ENCODE data around the gene PEX6.

PEX6 gene

GRCh38 chr6:42970871-42971612 is 7.9 kb downstream of the PEX6 start:
- H3K9ac ChIP-seq (ENCODE audit: low read depth, low read length) = no peak overlapping the region
- peaks cover 3% of the 10 kb centered on the region for H3K36me3 ChIP-seq (ENCODE audit: control insufficient read depth, insufficient read depth, low read length)
- H3K4me1 ChIP-seq (ENCODE audit: control insufficient read depth, insufficient read depth, low read length) = peaks cover 3% of the 10 kb centered on the region
- no peaks in the 10 kb centered on the region for H3K27me3 ChIP-seq (ENCODE audit: control insufficient read depth, insufficient read depth, low read length)
- H3K9me3 ChIP-seq (ENCODE audit: control insufficient read depth, insufficient read depth, low read length) = no peaks in the 10 kb centered on the region
- no peak overlapping the region for H3K4me3 ChIP-seq (ENCODE audit: low read depth, low read length)

DNA sequence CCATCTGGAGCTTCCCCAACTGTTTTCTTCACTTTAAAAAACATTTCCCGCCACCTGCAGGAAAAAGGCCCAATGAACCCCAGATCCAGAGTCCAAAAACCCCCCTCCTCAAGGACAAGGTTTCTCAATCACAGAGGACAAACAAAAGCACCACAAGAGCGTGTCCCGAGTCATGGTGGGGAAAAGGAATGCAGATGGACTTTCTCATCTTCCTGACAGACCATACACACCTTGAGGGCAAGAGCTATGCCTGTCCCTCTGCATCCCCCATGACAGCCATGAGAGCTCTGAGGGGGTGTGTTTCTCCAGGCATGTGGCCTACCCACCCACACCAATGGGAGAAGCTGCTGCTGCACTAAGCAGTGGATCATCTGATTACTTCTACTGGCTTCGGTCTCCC is 9.0 kb downstream of the PEX6 start:
- Histone ChIP-seq H3K9me3 (ENCODE audit: control insufficient read depth, insufficient read depth, low read length) (no peaks in the 10 kb centered on the region), H3K4me3 (ENCODE audit: low read depth, low read length) (no peak overlapping the region), H3K27me3 (ENCODE audit: control insufficient read depth, insufficient read depth, low read length) (no peaks in the 10 kb centered on the region), H3K9ac (ENCODE audit: low read depth, low read length) (no peak overlapping the region), H3K36me3 (ENCODE audit: control insufficient read depth, insufficient read depth, low read length) (peaks cover 3% of the 10 kb centered on the region), H3K4me1 (ENCODE audit: control insufficient read depth, insufficient read depth, low read length) (peaks cover 3% of the 10 kb centered on the region)

- Histone ChIP-seq H3K9me3 (ENCODE audit: control insufficient read depth, insufficient read depth, low read length) (no peaks in the 10 kb centered on the region), H3K9ac (ENCODE audit: low read depth, low read length) (no peak overlapping the region), H3K4me1 (ENCODE audit: control insufficient read depth, insufficient read depth, low read length) (peaks cover 3% of the 10 kb centered on the region), H3K27me3 (ENCODE audit: control insufficient read depth, insufficient read depth, low read length) (no peaks in the 10 kb centered on the region), H3K36me3 (ENCODE audit: control insufficient read depth, insufficient read depth, low read length) (peaks cover 6% of the 10 kb centered on the region), H3K4me3 (ENCODE audit: low read depth, low read length) (no peak overlapping the region)
Measured at GRCh38 chr6:42969431-42969830, 9.6 kb downstream of the PEX6 start.

- no peak overlapping the region for H3K9ac ChIP-seq (ENCODE audit: low read depth, low read length)
- no peak overlapping the region for H3K4me3 ChIP-seq (ENCODE audit: low read depth, low read length)
- H3K36me3 ChIP-seq (ENCODE audit: control insufficient read depth, insufficient read depth, low read length) = peaks cover 6% of the 10 kb centered on the region
- H3K9me3 ChIP-seq (ENCODE audit: control insufficient read depth, insufficient read depth, low read length) = no peaks in the 10 kb centered on the region
- H3K4me1 ChIP-seq (ENCODE audit: control insufficient read depth, insufficient read depth, low read length) = peaks cover 3% of the 10 kb centered on the region
- no peaks in the 10 kb centered on the region for H3K27me3 ChIP-seq (ENCODE audit: control insufficient read depth, insufficient read depth, low read length)
Measured at GRCh38 chr6:42968783-42969182, 10.2 kb downstream of the PEX6 start.

- H3K9me3 ChIP-seq (ENCODE audit: control insufficient read depth, insufficient read depth, low read length) = no peaks in the 10 kb centered on the region
- no peak overlapping the region for H3K4me3 ChIP-seq (ENCODE audit: low read depth, low read length)
- H3K4me1 ChIP-seq (ENCODE audit: control insufficient read depth, insufficient read depth, low read length) = peaks cover 3% of the 10 kb centered on the region
- no peaks in the 10 kb centered on the region for H3K27me3 ChIP-seq (ENCODE audit: control insufficient read depth, insufficient read depth, low read length)
- no peak overlapping the region for H3K9ac ChIP-seq (ENCODE audit: low read depth, low read length)
- H3K36me3 ChIP-seq (ENCODE audit: control insufficient read depth, insufficient read depth, low read length) = peaks cover 6% of the 10 kb centered on the region
Measured at GRCh38 chr6:42968126-42968701, 10.8 kb downstream of the PEX6 start.

DNA sequence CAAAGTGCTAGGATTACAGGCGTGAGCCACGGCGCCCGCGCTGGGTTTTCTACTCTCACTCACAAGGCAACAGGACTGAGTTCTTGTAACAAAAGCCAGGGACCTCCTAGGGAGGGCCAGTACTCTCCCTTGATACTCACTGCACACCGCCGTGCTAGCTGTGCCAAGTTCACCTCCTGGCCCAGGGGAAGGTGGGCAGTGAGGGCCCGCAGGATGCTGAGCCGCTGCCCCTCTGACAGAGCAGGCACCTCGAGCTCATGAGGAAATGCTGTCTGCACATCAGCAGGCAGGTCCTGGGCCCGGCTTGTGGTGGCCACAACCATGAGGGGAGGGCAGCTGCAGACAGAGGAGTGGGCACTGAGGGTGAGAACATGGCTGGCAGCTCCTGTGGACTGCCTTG is 11.8 kb downstream of the PEX6 start:
- peaks cover 3% of the 10 kb centered on the region for H3K4me1 ChIP-seq (ENCODE audit: control insufficient read depth, insufficient read depth, low read length)

GRCh38 chr6:42966571-42966970 is 12.4 kb downstream of the PEX6 start:
- Histone ChIP-seq H3K4me3 (ENCODE audit: low read depth, low read length) (no peak overlapping the region), H3K9me3 (ENCODE audit: control insufficient read depth, insufficient read depth, low read length) (no peaks in the 10 kb centered on the region), H3K36me3 (ENCODE audit: control insufficient read depth, insufficient read depth, low read length) (peaks cover 6% of the 10 kb centered on the region), H3K4me1 (ENCODE audit: control insufficient read depth, insufficient read depth, low read length) (peaks cover 3% of the 10 kb centered on the region), H3K27me3 (ENCODE audit: control insufficient read depth, insufficient read depth, low read length) (peaks cover 4% of the 10 kb centered on the region), H3K9ac (ENCODE audit: low read depth, low read length) (no peak overlapping the region)

More for the DNA sequence above, 11.8 kb downstream of the PEX6 start:
- H3K9ac ChIP-seq (ENCODE audit: low read depth, low read length) = no peak overlapping the region
- no peak overlapping the region for H3K4me3 ChIP-seq (ENCODE audit: low read depth, low read length)
- peaks cover 6% of the 10 kb centered on the region for H3K36me3 ChIP-seq (ENCODE audit: control insufficient read depth, insufficient read depth, low read length)
- no peaks in the 10 kb centered on the region for H3K27me3 ChIP-seq (ENCODE audit: control insufficient read depth, insufficient read depth, low read length)
- H3K9me3 ChIP-seq (ENCODE audit: control insufficient read depth, insufficient read depth, low read length) = no peaks in the 10 kb centered on the region

DNA sequence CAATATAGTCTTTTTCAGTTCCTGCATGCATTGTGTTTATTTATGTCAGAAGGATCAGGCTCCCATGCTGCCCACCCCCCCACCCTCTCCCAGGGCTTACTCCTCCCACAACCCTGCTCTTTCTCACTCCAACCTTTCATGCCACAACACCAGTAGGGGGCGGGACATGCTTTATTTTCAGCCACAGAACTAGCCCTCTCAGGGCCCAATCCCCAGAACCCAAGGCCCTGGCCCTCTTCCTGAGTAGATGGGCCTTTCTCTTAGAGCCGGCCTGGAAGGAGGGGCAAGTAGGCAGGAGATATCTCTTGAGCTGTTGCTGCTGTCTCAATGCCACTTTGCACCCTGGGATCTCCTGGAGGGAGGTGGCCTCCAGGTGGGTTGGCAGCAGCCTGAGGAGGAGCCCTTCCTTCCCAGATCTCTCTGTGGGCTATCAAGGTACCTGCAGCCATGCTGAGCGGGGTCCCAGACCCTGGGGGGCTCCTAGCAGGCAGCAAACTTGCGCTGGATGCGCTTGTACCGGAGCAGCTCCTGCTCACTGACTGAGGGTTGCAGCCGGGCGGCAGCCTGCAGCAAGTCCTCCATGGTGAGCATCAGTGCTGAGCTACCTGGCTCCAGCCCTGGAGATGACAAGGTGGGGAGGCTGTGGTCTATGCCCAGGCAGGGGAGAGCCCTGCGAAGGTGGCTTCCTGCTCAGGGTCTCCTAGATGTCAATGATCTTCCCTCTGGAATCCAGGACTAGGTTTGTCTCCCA is 15.0 kb downstream of the PEX6 start:
- peaks cover 17% of the 10 kb centered on the region for H3K27me3 ChIP-seq (ENCODE audit: control insufficient read depth, insufficient read depth, low read length)
- H3K36me3 ChIP-seq (ENCODE audit: control insufficient read depth, insufficient read depth, low read length) = peaks cover 9% of the 10 kb centered on the region
- no peak overlapping the region for H3K4me3 ChIP-seq (ENCODE audit: low read depth, low read length)
- no peak overlapping the region for H3K9ac ChIP-seq (ENCODE audit: low read depth, low read length)
- no peaks in the 10 kb centered on the region for H3K4me1 ChIP-seq (ENCODE audit: control insufficient read depth, insufficient read depth, low read length)
- no peaks in the 10 kb centered on the region for H3K9me3 ChIP-seq (ENCODE audit: control insufficient read depth, insufficient read depth, low read length)

GRCh38 chr6:42963179-42963854 is 15.7 kb downstream of the PEX6 start:
- peaks cover 6% of the 10 kb centered on the region for H3K36me3 ChIP-seq (ENCODE audit: control insufficient read depth, insufficient read depth, low read length)
- H3K9ac ChIP-seq (ENCODE audit: low read depth, low read length) = no peak overlapping the region
- H3K4me3 ChIP-seq (ENCODE audit: low read depth, low read length) = no peak overlapping the region
- no peaks in the 10 kb centered on the region for H3K4me1 ChIP-seq (ENCODE audit: control insufficient read depth, insufficient read depth, low read length)
- H3K27me3 ChIP-seq (ENCODE audit: control insufficient read depth, insufficient read depth, low read length) = peaks cover 17% of the 10 kb centered on the region
- no peaks in the 10 kb centered on the region for H3K9me3 ChIP-seq (ENCODE audit: control insufficient read depth, insufficient read depth, low read length)

- Histone ChIP-seq H3K4me1 (ENCODE audit: control insufficient read depth, insufficient read depth, low read length) (no peaks in the 10 kb centered on the region), H3K9ac (ENCODE audit: low read depth, low read length) (no peak overlapping the region), H3K27me3 (ENCODE audit: control insufficient read depth, insufficient read depth, low read length) (peaks cover 17% of the 10 kb centered on the region), H3K4me3 (ENCODE audit: low read depth, low read length) (no peak overlapping the region), H3K36me3 (ENCODE audit: control insufficient read depth, insufficient read depth, low read length) (peaks cover 6% of the 10 kb centered on the region), H3K9me3 (ENCODE audit: control insufficient read depth, insufficient read depth, low read length) (no peaks in the 10 kb centered on the region)
Measured at GRCh38 chr6:42962502-42963178, 16.3 kb downstream of the PEX6 start.

DNA sequence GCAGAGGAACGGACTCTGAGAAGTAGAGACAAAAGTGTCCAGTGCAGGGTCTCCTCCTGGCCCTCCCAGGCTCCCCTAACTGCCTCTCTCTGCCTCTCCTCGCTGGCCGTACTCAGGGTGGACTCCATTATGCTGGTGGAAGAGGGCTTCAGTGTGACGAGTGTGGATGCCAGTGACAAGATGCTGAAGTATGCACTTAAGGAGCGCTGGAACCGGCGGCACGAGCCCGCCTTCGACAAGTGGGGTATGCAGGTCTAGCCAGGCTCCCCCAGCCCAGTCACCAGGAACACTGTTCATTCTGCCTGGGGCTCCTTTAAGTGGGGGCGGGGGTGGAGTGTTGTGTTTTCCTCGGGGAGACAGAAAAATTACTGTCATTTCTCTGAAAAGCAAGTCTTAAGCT is 16.9 kb downstream of the PEX6 start:
- Histone ChIP-seq H3K27me3 (ENCODE audit: control insufficient read depth, insufficient read depth, low read length) (peaks cover 17% of the 10 kb centered on the region), H3K4me3 (ENCODE audit: low read depth, low read length) (no peak overlapping the region), H3K36me3 (ENCODE audit: control insufficient read depth, insufficient read depth, low read length) (peaks cover 6% of the 10 kb centered on the region), H3K4me1 (ENCODE audit: control insufficient read depth, insufficient read depth, low read length) (peaks cover 2% of the 10 kb centered on the region), H3K9ac (ENCODE audit: low read depth, low read length) (no peak overlapping the region), H3K9me3 (ENCODE audit: control insufficient read depth, insufficient read depth, low read length) (no peaks in the 10 kb centered on the region)
